T-helper 22 cell (primary cell): ENCODE measurements around the gene MOGAT3.
"Not testable (repeated sequence)": the region's sequence is repeated elsewhere in the genome, so short reads cannot be mapped to it uniquely, and the experiment has no call there.

Source experiments
- DNase-seq: peaks from one replicate; pipeline ENCODE4 v3.0.0-alpha.2; 2020; ENCODE audit warnings: low read depth

The MOGAT3 gene

DNA sequence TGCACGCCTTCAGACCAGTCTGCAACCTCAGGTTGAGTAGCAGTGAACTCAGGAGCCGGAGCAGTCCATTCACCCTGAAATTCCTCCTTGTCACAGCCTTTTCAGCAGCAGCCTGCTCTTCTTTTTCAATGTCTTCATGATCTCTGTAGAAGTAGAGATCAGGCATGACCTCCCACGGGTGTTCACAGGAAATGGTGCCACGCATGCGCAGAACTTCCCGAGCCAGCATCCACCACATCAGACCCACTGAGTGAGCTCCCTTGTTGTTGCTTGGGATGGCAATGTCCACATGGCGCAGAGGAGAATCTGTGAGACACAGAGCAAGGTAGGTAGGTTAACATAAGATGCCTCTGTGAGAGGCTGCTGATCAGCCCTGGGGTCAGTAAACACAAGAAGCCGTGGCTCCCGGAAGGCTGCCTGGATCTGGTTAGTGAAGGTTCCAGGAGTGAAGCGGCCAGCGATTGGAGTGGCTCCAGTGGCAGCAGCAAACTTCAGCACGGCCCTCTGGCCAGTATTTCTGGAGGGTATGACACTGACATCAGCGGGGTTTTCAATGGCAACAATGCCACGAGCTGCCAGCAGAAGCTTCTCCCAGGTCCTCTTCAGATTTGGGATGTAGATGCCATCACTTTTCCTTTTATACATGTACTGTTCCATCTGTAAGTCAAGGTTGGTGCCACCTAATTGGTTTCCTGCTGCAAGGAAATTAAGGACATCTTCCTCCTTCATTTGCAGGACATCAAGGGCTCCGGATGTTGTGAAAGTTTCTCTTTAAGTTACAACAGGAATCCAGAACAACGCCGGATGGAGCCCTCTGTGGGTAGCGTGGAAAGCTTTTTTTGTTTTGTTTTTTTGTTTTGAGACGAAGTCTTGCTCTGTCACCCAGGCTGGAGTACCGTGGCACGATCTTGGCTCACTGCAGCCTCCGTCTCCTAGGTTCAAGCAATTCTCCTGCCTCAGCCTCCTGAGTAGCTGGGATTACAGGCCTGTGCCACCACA, 3.2 kb upstream of the MOGAT3 start:
- not testable (repeated sequence) for DNase-seq

DNA sequence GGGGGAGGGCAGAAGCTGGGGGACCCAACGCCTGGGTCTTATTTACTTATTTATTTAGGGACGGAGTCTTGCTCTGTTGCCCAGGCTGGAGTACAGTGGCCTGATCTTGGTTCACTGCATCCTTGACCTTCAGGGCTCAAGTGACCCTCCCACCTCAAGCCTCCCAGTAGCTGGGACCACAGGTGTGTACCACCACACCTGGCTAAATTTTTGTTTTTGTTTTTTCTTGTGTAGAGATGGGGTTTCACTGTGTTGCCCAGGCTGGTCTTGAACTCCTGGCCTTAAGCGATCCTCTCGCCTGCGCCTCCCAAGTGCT, 1.7 kb upstream of the MOGAT3 start:
- no peak for DNase-seq

DNA sequence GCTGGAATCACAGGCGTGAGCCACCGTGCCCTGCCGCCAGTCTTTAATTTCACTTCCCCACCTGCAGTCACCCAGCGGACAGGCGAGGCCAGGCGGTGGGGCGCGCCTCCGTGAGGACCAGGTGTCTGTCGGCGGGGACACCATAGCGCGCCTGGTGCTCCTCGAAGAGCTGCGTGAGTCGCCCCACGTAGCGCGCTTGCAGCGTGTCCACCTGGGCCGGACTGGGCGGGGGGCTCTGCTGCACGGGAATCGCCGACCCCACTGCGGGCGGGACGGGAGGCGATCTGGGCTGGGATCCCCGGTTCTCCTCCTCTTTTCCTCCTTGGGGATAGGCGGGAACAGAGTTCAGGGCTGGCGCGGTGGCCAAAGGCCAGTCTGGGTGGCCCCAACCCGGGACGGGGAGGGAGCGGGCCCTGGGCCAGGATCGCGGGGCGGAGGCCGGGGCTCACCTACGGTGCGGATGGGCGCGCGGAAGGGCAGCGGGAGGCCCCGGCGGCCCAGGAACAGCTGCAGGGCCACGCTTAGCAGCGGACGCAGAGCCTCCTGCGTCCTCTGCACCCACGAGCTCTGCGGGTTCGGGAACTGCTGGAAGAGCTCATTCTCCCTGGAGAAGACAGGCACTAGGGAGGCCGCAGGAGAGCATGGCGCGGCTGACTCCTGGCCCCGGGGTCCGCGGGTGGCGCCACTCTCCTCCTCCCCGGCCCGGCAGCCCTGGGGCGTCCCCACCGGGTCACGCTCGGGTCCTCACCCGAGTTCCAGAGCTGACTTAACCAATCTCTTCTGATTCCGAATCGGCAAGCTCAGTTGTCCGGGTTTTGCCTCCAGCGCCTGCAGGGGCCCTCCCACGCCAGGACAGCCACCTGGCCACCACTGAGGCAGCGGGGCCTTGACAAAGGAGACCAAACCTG, 1.1 kb upstream of the MOGAT3 start:
- DNase-seq: no peak

DNA sequence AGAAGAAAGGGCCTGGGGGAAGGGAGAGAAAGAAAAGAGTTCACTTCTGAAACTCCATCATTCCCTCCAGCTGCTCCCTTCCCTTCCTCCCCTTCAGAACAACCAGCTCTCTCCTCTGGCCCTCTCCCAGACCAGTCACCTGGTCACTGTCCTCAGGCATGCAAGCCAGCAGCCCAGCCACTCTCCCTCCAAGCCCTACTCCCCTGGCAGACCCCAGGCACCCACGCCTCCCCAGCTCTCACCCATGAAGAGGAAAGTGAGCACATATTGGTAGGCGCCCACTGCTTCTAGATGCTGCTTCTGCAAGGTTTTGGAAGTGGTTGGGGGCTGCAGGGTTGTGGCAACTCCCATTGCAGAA, 353 bp downstream of the MOGAT3 start:
- DNase-seq: no peak

DNA sequence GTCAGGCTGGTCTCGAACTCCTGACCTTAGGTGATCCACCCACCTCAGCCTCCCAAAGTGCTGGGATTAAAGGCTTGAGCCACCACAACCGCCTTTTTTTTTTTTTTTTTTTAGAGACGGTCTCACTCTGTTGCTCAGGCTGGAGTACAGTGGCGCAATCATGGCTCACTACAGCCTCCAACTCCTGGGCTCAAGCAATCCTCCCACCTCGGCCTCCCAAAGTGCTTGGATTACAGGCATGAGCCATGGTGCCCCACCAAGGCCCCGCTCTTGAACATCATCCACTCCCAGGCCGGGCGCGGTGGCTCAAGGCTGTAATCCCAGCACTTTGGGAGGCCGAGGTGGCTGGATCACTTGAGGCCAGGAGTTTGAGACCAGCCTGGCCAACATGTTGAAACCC, 1.3 kb downstream of the MOGAT3 start:
- DNase-seq: not testable (repeated sequence)

DNA sequence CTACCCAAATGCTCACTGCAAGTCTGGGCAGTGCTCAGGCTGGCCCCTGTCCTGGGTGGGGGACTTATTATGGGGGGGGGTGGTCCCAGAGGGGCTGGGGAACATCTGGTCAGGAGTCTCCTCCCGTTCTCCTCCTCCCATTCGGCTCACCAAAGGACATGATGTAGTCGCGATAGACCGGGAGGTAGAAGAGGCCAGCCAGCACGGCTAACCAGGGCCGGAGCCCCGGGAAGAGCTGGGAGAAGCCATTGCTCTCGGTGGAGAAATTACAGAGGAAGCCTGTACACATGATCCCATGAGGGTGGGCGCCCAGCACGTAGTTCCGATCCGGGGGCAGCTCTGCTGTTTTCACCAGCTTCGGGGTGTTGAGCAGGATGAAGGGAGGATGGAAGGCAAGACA, 2.4 kb downstream of the MOGAT3 start:
- DNase-seq: no peak

DNA sequence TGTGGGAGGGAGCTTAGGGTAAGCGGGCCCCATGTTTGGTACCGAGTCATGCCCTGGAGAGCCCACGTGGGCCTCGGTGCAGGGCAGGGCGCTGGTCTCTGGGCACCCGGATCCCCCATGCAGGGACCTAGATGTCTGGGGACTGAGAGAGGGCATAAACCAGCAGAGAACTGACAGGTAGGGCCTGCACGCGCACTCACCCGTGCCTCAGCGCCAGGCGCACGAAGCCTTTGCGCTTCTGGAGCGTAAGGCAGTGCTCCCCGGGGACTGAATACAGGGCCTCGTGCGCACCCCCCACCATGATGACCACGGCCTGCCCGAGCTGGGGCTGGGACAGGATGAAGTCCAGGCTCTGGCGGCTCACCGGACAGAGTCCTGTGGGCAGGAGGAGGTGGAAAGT, 2.8 kb downstream of the MOGAT3 start:
- DNase-seq: no peak

DNA sequence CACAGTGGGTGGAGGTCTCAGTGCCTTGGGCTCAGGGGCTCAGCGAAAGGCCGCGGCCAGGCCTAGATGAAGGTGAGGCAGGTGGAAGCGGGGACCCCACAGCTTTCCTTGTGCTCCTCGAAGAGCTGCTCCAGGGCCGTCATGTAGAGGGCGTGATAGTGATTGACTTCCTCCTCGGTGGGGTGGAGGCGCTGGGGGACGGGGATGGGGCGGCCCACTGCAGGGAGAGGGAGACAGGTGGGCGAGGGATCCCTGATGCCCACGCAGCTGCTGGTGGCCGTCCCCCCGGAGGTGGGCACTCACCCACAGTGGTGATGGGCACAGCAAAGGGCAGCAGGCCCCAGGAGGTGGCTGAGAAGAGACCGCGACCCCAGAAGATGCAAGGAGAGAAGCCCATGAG, 5.0 kb downstream of the MOGAT3 start:
- DNase-seq: no peak

DNA sequence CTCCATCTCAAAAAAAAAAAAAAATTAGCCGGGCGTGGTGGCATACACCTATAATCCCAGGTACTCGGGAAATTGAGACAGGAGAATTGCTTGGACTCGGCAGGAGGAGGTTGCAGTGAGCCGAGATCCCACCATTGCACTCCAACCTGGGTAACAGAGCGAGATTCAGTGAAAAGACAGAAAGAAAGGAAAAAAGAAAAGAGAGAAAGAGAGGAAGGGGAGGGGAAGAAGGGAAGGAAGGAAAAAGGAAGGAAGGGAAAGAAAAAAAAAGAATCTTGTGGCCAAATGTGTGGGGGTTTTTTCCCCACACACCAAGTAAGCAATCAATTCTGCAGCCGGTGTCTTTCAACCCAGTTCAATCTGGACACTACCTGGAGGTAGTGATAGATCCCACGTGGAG, 11.7 kb downstream of the MOGAT3 start:
- DNase-seq: no peak

DNA sequence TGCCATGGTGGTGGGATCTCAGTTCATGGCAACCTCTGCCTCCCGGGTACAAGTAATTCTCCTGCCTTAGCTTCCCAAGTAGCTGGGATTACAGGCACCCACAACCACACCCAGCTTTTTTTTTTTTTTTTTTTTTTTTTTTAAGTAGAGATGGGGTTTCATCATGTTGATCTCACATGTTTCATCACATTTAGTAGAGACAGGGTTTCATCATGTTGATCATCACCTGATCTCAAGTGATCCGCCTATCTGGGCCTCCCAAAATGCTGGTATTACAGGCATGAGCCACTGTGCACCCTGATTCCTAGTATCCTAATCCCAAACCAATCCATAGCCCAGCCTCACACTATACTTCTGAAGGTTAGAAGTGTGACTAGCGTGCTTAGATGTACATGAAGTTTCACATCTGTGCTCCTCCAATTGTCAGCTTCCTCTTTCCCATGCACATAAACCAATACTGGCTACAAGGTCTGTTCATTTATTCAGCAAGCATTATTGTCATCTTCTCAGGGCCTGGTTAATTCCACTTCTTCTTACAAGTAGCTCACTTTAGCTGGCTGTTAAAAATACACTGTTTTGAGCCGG, 13.9 kb downstream of the MOGAT3 start:
- DNase-seq: no peak

DNA sequence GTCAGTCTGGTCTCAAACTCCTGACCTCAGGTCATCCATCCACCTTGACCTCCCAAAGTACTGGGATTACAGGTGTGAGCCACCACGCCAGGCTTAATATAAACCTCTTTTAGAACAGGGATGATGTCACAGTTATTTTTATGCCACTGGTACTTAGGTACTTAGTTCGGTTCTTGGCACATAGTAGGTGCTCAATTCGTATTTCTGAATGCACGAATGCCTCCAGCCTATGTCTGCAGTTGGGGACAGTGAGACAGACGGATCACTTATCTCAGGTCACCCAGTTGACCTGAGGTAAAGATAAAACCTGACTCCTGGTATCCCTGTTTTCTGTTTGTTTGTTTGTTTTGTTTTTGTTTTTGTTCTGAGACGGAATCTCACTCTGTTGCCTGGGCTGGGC, 14.6 kb downstream of the MOGAT3 start:
- DNase-seq: no peak

DNA sequence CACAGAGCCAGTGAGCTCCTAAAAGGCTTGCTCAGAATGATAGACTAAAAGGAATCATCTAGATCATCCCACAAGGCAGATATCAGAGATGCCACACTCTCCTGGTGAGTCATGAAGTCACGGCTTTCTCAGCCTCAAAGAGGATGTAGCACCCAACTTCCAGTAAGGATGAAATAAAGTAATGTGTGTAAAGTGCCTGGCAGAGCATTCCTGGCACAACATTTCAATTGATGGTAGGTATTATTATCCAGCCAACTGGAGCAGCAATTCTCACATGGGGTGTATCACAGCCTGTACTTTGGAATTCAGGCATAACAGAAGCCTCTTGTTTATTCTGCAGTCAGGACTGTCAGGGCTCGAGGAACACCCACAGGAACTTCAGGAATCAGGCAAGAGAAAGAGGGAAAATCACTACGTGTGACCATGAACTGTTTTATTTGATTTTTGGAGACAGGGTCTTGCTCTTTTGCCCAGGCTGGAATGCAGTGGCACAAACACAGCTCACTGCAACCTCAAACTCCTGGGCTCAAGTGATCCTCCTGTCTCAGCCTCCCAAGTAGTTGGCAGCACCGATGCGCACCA, 15.5 kb downstream of the MOGAT3 start:
- DNase-seq: no peak

DNA sequence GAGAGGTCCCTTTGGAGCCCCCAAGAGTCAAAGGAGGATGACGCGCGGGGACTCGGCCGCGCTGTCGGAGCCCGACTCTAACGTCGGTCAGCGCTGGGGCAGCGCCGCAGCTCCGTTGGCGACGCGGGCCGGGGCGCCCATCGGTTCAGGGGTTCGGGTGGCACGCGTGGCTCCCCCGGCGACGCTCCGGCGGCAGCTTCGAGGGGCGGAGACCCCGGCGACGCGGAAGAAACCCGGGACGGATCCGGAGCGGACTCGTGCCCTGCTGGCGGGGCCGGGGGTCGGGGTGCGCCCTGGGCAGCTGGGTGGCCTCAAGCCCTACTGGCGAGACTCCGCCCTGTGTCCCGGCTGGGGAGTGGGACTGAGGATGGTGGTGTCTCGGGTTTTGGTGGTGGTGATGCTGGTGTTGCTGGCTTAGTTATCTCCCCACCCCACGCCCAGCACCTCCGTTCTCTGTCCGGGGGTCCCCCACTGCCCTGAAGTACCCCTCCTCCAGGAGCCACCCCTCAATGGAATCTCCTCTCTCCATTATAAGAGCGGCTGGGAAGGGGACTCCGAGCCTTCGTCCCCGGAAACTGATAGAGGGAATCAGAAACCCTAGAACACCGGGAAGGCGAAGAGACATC, 20.6 kb downstream of the MOGAT3 start, which contains the start of gene NAT16:
TSS of gene NAT16 (minus strand) at position 164 of the 626 bp plus-strand sequence. CDS start 5,486 bp downstream, outside the sequence.
- no peak for DNase-seq

DNA sequence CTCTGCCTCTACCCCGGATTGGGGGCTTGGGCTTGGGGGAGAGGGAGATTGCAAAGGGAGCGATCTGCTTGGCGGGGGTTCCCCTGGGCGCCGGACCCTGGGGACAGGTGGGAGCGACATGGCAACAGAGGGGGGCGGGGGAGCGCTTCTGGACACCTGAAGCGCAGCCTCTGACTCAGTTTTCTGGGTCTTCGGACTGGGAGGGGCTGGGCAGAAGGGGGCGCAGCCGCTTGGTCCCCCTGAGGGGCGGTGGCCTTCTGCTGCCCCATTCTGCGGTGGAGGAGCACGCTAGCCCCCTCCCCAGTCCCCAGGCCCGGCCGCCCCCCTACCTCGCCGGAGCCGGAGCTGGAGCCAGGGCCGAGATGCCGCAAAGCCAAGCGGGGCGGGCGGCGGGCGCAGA, 21.1 kb downstream of the MOGAT3 start:
- no peak for DNase-seq

DNA sequence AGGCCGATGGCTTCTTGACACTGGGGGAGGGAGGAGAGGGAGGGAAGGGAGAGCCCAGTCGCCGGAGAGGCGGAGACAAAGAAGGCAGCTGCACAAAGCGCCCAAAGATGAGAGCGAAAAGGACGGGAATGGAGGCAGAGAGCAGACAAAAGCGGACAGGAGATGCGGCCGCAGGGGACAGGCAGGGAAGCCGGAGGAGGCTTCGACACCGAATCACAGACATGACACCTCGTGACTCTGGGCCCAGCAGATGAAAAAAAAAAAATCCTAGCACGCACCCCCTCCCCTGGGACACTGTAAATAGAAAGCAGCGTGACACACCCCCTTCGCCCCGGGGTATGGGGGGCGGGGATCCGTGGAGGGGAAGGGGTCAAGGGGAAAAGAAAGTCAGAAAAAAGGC, 21.7 kb downstream of the MOGAT3 start:
- DNase-seq: no peak

DNA sequence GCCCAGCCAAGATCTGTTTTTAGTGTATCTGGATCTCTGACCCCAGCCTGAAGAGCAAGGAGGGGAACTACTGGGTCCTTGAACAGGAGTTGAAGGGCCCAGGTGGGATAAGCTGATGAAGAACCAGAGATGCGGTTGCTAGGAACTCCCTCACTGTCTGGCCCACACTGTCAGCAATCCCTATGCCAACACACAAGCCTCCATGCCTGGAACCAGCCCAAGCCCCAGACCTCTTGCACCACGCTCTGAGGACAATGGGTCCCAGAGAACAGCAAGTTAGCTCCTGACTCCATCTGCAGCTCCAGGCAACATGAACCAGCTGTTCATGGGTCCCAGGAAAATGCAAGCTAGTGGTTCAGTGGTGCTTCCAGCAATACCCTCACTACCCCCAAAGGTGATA, 23.2 kb downstream of the MOGAT3 start:
- DNase-seq: no peak

DNA sequence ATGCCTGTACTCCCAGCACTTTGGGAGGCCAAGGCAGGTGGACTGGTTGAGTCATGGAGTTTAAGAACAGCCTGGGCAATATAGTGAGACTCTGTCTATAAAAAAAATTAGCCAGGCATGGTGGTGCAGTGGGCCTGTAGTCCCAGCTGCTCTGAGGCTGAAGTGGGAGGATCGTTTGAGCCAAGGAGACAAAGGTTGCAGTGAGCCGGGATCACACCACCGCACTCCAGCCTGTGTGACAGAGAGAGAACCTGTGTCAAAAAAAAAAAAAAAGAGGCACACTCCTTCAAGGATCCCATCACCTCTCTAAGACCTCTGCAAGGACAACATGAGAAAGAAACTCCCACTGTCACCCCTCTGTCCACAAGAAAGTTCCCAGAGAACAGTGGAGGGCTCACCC, 25.2 kb downstream of the MOGAT3 start:
- DNase-seq: no peak

DNA sequence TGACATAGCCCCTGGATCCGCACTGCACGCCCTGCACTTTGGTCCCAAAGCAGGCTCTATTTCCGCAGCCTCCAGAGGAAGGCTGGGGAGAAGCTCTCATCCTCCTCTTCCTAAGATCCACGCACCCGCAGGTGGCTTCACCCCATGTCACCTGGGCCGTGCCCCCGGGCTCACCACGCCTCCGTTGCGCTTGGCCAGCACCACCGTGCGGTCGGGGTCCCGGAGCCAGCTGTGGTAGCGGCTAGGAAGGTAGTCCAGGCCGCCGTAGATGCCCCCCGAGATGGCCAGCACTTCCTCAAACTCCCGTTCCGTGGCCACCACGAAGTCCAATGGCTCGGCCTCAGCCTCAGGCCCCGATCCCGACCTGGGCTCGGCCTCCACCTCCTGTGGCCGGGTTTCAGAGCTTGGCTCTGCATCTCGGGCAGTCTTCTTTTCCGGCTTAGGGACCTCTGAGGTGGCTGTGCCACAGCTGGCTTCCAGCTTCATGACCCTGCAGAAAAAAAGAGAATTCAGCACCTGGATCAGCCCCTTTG, 26.4 kb downstream of the MOGAT3 start:
- DNase-seq: no peak

DNA sequence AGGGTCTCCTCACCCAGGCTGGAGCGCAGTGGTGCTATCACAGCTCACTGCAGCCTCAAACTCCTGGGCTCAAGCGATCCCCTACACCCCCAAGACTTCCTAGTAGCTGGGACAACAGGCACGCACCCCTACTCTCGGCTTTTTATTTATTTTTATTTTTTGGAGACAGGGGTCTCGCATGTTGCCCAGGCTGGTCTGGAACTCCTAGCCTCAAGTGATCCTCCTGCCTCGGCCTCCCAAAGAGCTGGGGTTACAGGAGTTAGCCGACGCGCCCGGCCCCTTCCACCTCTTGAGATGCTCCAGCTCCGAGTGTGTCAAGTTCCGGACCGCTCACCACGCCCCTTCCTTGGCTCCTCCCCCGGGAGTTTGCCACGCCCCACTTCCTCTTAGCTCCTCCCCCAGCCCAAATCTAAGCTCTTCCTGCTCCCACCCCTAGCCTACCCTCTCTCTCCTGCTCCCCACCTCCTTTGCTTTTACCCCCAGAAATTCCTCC, 27.0 kb downstream of the MOGAT3 start:
- DNase-seq: no peak

DNA sequence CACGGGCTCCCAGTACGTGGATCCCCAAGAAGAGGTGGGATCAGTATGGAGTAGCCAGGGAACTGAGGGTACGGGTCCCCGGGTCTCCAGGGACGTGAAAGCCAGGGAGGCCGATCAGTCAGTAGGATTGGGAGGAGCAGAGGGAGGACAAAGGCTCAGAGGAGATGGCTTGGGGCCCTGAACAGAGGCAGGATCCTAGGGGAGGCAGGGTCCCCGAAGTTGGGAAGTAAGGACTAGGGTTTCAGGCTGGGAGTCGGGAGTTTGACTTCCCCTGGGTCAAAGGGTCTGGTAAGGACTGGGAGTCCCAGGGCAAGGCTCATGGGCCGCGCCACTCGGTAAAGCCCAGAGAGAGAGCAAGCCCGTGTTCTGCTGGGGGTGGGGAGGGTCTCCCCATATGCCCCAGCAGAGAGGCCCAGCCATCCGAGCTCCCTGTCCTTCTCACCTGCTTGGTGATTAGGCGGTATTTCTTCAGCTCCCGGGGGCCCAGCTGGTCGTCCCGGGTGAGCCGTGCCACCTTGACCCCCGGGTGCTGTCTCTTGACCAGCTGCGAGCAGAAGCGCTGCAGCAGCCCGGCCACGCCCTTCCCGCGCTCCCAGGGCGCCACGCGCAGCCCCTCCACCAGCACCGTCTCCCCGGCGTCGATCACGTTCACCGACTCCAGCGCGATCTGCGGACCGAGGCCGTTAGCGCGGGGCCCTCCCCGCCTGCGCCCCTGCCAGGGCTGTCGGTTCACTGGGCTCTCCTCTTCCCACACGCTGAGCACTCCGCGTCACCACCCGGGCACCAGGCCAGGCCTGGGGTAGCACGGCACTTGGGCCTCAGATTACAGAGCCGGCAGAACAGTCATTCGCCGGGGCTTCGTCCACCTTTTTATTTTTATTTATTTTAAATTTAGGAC, 27.7 kb downstream of the MOGAT3 start:
- DNase-seq: no peak
